Umbilical cord (tissue), 2 donors: ENCODE measurements around the gene UQCRC1. TPM values are rescaled to one million over a fixed set of nuclear protein-coding genes. Genes with fewer than 3 reads are reported as not detected.
A peak's percentile ranks its signal among the peaks of the same experiment; 100 is the strongest.

Experiments
- DNase-seq: peaks from one replicate; pipeline ENCODE4 v3.0.0-alpha.2; 2015; ENCODE audit warnings: low spot score
- total RNA-seq: library from RNA; depleted of rRNA; stranded (reverse); fragments of >200 nt; gene quantifications from one replicate; pipeline ENCODE4 v1.2.3, GENCODE V29; 2014; ENCODE audit warnings: low replicate concordance; ENCODE audit not compliant: insufficient read depth

UQCRC1 gene
- total RNA-seq = 97.5 TPM

DNA sequence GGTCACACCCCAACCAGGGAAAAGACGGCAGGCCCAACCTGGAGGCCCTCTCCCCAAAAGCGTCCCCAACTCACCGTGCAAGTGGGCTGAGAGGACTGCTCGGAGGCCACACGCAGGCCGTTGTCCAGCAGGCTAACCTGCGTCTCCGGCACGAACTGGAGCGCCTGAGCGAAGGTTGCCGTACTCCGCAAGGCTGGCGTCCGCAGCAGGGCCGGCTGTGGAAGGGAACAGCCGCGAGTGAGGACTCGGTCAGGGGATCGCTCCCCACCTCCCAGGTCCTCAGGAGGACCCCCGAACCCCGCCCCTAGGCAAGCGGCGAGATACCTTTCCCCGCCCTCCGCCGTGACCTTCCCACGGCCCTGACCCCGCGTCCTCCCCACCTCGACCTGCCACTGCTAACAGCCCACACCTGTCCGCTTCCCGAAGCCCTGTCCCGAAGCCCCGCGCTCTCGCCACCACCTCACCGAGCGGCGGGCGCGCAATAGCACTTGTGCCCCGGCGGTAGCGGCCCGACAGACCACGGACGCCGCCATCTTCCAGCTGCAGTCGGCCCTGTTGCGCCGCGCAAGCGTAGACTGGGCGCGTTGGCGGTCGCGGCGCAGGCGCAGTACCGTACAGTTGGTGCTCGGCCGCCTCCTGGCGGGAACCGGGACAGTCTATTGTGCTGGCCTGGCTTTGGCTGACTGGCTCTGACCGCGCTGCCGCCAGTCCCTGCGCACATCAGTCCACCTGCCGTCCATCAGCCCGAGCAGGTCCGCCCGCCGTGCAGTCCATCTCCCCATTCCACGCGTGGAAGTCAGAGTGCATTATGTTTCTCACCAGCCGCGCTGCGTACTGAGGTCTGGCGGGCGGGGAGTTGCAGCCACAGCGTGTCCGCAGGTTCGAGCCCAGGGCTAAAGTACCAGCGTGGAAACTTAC lies at the start of gene UQCRC1:
Gene UQCRC1 (minus strand): TSS at position 559 of the 918 bp plus-strand sequence. CDS start 26 bp downstream, at position 533.
- DNase-seq = peak; percentile 95

GRCh38 chr3:48656841-48657281 lies 47.4 kb upstream of the UQCRC1 start:
- DNase-seq = no peak

DNA sequence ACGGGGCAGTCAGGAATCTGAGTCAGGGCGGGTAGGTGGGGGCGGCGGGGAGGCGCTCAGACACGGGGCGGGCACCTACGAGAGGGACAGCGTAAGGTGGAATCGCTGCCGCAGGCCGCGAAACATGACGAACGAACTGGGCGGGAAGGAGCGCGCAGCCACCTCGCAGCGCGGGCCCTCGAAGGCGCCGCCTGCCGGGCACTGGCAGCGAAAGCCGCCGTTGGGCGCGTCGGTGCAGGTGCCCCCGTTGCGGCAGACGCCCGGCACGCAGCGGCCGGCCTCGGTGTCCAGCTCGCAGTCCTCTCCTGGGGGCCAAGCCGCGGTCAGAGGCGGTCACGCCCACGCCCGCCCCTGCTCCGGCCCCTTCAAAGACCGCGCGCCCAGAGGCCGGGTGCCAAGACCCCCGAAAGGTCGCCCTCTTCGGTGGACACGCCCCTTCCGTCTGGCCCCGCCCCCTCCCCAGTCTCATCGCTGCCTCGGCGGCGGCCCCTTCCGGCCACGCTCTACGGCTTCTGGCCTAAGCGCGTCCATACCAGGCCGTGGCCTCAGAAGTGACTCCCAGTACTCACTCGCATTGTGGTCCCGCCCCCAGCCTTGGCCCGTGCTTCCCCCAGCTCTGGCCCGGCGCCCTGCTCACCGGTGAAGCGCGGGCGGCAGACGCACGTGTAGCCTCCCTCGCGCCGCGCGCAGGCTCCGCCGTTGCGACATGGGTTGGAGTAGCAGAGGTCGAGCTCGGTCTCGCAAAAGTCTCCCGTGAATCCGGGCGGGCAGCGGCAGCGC lies 46.8 kb upstream of the UQCRC1 start:
- DNase-seq = peak; percentile 60

DNA sequence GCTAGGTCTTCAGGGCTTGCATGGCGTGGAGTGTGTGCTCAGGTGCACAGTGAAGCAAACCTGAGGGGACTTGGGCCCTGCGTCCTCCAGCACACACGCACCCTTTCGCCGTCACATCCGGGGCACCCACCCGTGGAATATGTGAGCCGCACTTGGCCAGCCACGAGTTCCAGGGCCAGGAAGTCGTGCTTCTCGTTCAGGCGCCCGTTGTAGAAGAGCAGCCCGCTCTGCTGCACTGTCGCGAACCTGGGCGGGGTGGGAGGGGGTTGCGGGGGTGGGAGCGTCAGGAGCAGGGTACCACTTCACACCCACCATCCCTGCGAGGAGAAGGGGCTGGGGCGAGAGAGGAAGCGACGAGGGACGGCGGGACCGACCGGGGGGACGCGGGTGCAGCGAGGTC lies 46.2 kb upstream of the UQCRC1 start:
- no peak for DNase-seq

GRCh38 chr3:48655063-48655462 lies 45.6 kb upstream of the UQCRC1 start:
- DNase-seq = no peak

DNA sequence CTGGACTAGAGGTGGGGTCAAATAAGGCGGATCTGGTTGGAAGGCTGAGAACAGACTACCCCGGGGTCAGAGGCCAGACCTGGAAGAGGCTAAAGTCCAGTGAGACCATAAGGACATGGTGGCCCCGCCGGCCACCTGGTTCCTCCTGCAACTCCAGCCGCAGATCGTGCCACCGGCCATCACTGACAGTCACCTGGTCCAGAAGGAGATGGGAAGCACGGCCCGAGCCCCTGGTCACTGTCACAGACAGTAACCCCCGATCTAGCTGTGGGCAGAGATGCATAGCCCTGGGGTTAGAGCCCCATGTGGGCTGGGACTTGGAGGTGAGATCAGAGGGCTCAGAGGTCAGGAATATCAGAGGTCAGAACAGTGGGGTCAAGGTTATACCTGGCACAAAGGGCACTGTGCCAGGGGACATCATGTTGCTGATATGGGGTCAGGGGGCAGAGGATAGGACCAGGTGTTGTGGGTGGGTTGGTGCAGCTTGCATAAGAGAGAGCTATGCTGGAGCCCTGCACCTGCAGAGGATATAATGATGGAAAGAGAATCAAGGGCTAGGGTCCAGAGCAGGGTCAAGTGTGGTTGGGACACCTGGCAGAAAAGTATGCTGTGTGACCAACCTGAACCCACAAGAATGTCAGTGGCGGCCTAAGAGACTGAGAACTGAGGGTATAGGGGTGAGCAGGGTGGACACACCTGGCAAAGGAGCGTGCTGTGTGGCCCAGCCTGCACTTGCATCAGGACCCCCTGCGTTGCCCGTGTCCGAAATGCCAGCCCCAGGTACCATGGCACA lies 43.7 kb upstream of the UQCRC1 start:
- DNase-seq = no peak

DNA sequence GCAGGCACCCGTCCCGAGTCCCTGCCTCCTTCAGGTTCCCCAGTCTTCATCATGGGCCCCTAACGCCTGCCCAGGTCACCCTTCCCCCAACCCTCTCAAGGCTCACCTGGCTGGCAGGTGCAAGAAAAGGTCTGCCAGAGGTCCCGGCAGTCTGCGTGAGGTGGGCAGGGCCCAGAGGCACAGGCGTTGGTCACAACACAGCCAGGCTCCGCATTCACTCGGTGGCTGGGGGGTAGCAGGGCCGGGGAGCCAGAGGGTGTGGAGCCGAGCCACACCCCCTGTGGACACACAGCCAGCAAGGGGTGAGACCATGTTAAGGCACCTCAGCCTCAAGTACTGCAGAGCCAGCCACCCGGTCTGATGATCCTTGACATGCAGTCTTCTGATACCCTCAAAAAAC lies 42.3 kb upstream of the UQCRC1 start:
- no peak for DNase-seq

GRCh38 chr3:48650723-48651122 lies 41.3 kb upstream of the UQCRC1 start:
- DNase-seq = no peak

- no peak for DNase-seq
Observed at GRCh38 chr3:48648188-48648850, 38.9 kb upstream of the UQCRC1 start.

DNA sequence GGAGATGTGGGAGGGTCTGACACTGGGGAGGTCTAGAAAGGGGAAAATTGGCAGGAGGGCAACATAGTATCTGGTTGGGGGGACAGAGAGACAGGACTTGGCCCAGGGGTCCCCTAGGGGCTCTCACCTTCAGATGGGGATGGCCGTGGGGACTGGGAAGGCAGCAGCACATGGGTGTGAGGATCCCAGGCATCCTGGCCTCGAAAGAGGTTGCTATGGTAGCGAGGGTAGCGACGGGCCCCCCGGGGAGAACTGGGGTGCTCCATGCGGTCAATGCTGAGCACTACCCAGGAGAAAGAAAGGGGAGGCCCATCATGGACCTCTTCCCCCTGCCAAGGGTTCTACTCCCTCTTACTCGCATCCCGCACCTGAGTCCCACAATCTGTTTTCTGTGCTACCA lies 38.3 kb upstream of the UQCRC1 start:
- no peak for DNase-seq

- DNase-seq = no peak
Observed at GRCh38 chr3:48644898-48645760, 35.7 kb upstream of the UQCRC1 start.

DNA sequence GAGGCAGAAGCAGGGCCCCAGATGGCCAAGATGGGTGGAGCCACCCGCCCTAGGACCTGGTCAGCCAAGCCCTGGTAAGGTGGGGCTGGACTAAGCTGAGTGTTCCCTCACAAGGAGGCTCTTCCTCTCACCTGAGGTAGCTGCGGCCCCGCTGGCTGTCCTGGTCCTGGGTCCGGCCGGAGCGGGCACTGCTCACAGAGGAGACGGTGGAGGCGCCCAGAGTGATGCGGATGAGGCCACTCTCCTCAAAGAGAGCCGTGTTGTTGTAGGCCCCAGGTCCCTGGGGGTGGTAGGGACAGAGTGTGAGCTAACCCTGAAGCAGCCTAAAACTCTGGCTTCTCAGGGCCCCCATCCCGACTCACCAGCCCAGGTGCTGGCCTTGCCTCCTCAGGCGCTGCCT lies 33.2 kb upstream of the UQCRC1 start:
- DNase-seq = no peak

DNA sequence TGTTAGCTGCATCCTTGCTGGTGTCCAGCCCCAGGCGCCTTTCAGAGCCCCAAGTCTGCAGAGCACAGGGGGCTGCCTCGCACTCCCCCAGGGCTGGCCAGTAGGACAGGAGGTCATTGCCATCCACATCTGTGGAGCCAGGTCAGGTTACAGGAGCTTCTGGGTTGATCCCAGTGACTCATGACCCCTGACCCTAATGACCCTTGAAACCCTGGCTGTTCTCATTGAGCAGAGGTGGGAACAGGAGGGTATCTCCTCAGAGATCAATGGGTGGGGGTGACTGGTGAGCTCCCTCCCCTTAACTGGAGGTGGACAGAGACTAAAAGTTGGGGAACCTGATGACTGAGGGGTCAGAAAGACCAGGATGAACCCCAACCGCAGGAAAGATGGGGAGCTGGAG lies 31.9 kb upstream of the UQCRC1 start:
- no peak for DNase-seq

DNA sequence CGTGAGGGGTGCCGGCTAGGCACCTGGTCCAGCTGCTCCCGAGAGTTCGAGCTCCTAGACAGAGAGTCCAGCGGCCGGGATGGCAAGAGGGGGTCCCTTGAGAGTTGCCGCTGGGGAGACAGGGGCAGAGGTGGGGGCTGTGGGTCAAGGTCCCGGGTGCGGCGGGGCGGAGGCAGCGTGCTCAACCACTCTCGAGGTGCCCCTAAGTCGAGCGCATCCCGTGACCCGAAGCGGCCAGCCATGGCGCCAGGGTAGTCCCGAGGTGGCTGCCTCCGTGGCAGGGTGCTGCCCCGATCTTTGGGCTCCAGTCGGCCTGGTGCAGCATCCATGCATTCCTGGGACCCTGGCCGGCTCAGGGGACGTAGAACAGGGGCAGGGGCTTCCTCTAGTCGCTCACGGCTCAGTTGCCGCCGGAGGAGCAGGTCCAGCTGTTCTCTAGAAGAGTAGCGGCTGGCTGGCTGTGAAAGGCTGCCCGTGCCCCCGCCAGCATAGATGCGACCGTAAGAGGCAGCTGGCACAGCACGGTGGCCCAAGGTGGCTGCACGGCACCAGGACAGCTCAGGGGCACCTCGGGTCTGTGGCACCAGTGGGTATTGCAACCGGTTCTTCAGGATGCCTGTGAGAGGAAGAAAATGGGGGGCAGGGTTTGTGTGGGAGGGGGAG lies 30.6 kb upstream of the UQCRC1 start:
- DNase-seq = no peak

DNA sequence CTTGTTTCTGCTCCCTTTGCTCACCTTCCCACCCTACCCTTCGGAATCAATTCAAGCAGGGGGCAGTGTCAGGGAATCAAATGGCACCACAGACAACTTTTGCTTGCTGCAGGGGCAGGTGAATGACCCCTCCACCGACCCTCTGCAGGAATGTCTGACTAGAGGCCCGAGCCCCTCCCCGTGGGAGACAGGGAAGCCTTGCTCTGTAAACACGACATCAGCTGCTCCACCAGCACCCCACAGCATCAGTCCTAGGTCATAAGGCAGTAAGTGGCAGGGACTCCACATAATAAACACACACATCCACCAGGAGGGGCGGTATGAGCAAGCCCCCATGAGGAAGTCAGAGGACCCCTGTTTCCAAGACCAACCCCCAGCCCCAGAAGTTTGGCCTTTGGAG lies 27.9 kb upstream of the UQCRC1 start:
- no peak for DNase-seq

DNA sequence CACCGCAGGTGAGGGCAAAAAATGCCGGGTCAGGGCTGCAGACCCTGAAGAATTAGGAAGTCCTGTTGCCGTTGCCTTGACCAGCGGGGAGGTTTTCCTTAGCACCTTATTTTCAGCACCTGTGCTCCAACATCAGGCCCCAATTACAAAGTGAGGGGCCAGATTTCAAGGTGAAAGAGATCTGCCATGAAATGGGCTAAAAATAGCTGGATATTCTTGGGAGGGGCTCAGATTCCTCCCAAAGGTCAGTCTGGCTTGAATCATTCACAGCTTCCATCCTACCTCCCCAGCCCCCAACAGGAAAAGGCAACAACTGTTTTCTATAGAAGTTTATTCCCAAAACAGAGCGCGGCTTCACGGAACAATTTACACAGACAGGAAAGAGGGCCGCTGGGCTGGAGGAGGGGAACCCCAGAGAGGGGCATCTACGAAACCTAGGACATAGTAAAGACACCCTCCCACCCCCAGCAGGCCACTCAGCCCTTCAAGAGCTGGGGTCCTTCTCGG lies 26.8 kb upstream of the UQCRC1 start:
- no peak for DNase-seq

GRCh38 chr3:48635222-48636021 lies 26.0 kb upstream of the UQCRC1 start, which contains the start of gene SLC26A6:
Gene SLC26A6, minus strand, starts transcription at chr3:48635461. Its CDS starts 68 bp downstream, at chr3:48635393.
- DNase-seq = peak; percentile 98

- DNase-seq = peak; percentile 22
Observed at GRCh38 chr3:48634661-48635221, 25.3 kb upstream of the UQCRC1 start.
